NCI-H2029 treated with DMSO at 0.1 percent for 48 hours (cell line): ENCODE measurements around the gene SHROOM3.
"Not testable (repeated sequence)": the region's sequence is repeated elsewhere in the genome, so short reads cannot be mapped to it uniquely, and the experiment has no call there.

Experiments used
- DNase-seq: peaks from one replicate; lab custom pipeline; 2025; lab: John Stamatoyannopoulos, UW

SHROOM3 gene

DNA sequence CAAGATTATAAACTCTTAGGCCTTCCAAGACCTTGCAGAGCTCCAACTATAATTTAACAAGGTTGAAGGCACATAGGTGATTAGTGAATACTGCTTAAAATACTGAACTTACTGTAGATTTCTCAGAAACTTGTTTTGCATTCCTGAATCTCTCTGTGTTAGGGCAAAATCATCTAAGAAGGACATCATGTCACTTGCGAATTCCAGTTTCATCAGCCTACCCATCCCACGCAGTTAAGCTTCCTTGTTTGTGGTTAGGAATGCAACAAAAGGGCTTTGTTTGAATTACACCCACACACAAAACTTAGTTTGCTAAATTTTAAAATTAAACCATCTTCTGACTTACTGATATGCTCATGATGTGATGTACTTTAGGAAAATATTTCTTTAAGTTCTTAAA lies 288.9 kb downstream of the SHROOM3 start:
- DNase-seq: no peak

DNA sequence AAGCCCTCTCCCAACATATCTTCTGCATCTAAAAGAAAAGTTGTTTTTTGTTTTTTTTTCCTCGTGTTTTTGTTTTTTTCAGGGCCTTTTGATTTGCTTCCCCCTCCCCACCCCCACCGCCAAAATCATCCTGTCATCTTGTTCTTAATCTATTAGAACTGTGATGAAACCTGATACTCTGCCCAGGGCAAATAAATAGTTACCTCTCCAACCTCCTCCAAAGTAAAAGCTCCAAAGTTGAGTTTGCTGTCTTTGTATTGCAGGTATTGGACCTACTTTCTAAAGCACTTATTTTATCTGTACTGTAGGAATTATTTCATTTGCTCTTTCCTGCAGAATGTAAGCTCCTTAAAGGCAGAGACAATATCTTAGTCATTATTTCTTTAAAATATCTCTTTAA lies 290.0 kb downstream of the SHROOM3 start:
- no peak for DNase-seq

DNA sequence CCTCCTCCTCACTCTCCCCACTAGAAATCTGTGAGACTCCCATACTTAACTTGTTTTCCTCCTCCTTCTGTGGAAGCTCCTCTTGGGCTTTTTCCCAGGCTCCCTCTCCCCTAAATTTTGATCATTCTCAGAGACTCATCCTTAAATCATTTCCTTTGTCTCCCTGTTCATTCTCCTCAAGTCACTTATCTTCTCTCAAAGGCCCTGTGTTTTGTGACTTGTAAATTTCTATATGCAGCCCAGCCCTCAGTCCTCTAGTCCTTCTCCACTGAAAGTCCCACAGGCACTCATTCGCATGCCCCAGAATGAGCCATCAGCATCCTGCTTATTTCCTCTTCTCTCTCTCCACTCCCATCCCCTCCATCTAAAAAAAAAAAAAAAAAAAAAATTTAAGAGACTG lies 291.1 kb downstream of the SHROOM3 start:
- DNase-seq: no peak

DNA sequence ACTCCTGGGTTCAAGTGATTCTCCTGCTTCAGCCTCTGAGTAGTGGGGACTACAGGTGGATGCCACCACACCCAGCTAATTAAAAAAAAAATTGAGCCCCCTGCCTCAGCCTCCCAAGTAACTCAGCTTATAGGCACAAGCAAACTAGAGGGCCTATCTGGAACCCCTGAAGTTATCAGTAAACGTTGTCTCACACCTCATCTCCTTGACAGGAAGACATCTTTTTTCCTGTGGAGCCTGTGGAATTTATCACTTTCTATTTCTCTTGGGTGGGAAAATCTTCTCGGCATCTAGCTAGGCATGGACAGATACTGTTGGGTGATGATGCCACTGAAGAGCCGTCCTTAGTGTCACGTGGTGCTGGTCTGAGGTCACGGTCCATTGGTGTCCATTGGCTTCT lies 291.6 kb downstream of the SHROOM3 start:
- DNase-seq: no peak

DNA sequence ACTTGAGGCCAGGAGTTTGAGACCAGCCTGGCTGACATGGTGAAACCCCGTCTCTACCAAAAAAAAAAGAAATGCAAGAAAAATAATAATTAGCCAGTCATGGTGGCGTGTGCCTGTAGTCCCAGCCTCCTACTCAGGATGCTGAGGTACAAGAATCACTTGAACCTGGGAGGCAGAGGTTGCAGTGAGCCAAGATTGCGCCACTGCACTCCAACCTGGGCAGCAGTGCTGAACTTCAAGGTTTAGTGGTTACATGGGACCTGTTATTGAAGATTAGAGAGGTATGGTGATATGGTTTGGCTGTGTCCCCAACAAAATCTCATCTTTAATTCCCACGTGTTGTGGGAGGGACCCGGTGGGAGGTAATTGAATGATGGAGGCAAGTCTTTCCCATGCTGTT lies 292.9 kb downstream of the SHROOM3 start:
- DNase-seq: not testable (repeated sequence)

DNA sequence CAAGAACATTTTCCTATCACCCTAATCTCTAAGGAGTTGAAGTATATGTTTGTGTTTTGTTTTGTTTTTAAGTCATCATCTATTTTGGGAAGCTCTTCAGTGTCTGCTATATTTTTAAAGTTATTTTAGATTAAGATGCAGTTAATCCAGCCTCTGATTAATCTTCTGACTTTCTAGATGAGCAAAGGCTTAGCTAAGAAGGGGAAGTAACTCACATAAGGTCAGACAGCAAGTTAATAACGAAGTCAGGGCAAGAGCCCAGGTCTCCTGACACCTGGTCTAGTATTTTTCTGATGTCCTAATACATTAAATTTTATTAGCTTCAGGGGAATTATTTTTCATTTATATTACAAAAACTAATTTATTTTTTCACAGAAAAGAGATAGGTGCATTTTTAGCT lies 294.4 kb downstream of the SHROOM3 start:
- no peak for DNase-seq

DNA sequence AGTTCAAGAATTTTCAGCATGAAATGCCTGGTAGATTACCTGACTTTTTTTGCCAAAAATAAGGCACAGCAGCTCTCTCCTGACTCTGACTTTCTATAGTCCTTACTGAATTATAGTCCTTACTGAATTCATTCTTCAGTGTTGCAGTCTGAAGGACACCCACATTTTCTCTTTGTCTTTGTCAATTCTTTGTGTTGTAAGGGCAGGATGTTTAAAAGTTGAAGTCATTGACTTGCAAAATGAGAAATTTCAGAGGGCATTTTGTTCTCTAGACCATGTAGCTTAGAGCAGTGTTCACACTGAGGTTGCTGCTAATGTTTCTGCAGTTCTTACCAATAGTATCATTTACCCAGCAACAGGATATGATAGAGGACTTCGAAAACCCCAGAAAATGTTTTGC lies 295.0 kb downstream of the SHROOM3 start:
- DNase-seq: no peak

DNA sequence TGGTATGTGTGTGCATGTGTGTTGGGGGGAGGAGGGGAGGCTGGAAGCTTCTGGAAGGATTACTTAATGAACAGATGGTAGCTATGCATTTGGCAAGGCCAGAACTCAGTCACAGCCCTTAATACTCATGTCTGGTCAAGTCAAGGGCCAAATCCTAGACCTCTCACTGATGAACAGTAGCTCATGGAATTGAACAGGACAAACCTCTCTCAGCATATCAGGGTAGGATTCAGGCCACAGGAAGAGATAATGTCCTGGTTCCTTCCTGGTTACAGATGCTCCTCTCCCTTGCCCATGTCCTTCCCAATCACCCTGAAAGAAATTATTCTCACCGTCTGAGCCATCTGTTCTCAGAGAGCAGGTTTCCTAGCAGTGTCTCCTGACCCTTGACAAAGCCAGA lies 297.2 kb downstream of the SHROOM3 start:
- DNase-seq: no peak

DNA sequence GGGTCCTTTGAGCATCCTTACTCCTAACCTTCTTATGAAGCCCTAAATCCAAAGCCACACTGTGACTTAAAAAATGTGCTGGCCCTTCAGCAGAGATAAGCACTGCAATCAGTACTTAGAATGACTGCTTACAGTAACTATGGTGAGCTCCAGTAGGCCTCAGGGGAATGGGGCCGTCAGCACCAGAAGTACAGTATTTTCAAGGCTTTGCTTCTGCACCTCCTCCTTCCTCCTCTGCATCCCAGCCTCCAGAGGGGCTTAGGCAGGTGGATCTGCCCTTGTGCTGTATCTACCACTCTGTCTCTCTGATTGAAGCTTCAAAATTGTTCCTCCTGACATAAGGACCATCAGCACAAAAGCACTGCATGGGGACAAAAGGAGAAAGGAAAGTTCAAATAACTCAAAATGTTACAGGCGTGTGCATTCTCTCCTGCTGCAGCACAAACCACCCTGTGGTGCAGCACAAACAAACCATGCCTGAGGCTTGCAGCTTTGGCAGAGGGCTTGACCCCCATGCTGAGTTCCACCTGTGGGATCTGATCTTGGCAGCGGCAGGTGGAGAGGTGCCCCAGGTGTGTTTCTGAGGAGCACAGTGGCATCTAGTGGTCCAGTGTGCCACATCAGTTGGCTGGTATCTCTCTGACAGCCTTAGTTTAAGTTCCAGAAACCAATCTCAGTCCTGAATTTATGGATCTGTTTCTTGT lies 298.2 kb downstream of the SHROOM3 start:
- no peak for DNase-seq

DNA sequence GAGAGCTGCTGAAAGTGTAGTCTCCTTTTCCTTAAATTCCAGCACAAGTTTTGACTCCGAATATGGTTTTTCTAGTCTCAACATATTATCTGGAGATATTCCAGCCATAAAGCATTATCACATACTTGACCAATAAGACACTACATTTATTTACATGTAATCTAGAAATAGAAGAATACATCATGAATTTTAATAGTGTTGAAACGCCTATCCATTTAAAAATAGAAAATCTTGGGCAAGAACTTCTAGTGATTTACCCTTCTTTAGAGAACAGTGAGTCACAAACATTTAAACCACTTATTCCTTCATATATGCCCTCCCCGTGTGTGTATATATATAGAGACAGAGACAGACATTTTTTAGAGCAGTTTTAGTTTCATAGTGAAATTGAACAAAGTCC lies 301.4 kb downstream of the SHROOM3 start:
- DNase-seq: no peak

DNA sequence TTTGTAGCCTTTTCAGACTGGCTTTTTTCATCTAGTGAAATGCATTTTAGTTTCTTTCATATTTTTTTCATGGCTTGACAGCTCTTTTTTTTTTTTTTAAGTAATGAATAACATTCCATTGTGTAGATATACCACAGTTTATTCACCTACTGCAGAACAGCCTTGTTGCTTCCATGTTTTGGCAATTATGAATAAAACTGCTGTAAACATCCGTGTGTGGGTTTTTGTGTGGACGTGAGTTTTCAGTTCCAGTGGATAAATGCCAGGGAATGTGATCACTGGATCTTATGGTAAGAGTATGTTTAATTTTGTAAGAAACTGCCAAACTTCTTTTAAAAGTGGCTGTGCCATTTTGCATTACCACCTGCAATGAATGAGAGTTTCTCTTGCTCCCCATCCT lies 302.2 kb downstream of the SHROOM3 start:
- no peak for DNase-seq

DNA sequence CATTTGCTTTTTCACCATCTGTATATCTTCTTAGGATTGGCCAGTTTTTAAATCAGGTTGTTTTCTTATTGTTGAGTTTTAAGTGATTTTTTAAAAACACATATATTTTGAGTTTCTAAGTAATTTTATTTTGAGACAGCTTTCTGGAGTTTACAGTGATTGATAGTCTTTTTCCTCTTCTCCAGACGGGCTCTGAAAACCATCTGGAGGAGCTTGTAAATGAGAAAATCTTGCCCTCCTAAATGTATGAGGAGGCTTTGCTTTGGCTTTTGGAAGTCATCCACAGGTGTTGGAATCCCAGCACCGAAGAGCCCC lies 302.7 kb downstream of the SHROOM3 start:
- no peak for DNase-seq

DNA sequence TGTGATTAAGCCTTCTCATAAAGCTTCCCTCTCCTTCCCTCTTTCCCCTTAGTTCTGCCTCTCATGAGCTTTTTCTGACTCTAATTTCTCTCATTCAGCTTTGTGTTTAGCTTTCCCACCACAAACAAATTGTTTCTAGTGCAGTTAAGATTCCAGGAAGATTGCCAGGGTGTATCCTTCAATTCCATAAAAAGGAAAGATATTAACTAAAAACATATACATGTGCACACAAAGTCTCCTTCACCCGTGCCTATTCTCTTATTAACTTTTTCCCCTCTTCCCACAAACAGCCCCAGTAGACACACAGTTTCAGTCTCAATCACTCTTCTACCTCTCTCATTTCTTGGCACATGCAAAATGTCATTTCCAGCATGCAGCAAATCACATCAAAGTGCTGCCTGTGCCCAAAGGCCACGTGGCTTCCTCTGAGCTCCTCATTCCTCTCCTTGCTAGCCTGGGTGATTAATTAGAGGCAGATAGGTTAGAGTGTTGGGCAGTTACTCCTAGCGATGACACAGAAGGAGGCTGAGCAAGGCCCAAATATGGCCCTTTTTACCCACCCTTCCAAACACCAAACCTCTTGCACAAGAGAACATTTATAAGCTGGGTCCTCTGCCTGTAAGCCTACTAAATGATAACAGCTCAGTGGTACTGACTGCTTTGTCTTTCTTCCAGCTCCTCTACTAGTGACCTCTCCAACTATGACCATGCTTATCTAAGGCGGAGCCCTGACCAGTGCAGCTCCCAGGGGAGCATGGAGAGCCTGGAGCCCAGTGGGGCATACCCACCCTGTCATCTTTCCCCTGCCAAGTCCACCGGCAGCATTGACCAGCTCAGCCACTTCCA lies 303.3 kb downstream of the SHROOM3 start:
- no peak for DNase-seq

DNA sequence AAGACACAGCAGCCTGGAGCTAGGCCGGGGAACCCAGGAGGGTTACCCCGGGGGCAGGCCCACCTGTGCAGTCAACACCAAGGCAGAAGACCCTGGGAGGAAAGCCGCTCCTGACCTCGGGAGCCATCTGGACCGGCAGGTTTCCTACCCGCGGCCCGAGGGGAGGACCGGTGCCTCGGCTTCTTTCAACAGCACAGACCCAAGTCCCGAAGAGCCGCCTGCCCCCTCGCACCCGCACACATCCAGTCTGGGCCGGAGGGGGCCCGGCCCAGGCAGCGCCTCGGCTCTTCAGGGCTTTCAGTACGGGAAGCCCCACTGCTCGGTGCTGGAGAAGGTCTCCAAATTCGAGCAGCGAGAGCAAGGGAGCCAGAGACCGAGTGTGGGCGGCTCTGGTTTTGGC lies 305.2 kb downstream of the SHROOM3 start:
- DNase-seq: no peak

DNA sequence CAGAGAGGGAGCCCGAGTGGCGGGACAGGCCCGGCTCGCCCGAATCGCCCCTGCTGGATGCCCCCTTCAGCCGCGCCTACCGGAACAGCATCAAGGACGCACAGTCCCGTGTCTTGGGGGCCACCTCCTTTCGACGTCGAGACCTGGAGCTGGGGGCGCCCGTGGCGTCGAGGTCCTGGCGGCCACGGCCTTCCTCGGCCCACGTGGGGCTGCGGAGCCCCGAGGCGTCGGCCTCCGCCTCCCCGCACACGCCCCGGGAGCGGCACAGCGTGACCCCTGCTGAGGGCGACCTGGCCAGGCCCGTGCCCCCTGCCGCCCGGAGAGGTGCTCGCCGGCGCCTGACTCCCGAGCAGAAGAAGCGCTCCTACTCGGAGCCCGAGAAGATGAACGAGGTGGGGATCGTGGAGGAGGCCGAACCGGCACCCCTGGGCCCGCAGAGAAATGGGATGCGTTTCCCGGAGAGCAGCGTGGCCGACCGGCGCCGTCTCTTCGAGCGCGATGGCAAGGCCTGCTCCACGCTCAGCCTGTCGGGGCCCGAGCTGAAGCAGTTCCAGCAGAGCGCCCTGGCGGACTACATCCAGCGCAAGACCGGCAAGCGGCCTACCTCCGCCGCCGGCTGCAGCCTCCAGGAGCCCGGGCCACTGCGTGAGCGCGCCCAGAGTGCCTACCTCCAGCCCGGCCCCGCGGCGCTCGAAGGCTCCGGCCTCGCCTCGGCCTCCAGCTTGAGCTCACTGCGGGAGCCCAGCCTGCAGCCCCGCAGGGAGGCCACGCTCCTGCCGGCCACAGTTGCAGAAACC lies 306.0 kb downstream of the SHROOM3 start:
- no peak for DNase-seq

DNA sequence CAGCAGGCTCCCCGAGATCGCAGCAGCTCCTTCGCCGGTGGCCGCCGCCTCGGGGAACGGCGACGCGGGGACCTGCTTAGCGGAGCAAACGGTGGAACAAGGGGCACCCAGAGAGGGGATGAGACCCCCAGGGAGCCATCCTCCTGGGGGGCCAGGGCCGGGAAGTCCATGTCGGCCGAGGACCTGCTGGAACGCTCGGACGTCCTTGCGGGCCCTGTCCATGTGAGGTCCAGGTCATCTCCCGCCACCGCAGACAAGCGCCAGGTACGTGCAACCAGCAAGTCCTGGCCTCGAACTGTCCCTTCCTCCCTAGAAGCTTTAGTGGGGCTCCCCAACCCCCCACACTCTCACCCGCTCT lies 306.6 kb downstream of the SHROOM3 start:
- no peak for DNase-seq

DNA sequence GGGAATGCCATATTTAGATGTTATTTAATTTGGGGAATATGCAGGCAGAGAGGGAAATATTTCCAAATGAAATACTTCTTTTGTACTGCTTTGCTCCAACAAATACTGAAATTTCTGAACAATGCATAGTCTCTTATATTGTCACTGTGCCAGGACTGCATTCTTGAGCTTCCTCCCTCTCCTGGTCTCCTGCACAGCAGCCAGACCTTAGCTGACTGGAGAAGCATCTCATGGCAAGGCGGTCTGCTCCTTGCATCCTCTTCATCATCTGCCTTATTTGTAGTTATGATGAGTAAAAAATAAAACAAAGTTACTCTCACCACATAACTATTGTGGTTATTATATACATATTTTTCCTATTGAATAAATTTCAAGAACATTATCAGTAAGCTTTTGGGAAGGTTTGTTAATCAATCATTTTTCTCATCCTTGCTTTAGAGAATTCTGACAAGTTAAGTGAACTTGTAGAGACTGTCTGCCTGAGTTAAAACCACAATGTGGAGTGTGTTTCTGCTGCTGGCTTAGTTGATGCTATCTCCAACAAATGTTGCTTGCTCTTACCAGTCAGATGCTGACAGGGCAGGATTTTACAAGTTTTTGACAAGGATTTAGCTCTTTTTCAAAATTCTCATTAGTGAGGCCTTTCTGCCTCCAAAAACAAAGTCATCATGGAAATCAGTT lies 309.4 kb downstream of the SHROOM3 start:
- no peak for DNase-seq

DNA sequence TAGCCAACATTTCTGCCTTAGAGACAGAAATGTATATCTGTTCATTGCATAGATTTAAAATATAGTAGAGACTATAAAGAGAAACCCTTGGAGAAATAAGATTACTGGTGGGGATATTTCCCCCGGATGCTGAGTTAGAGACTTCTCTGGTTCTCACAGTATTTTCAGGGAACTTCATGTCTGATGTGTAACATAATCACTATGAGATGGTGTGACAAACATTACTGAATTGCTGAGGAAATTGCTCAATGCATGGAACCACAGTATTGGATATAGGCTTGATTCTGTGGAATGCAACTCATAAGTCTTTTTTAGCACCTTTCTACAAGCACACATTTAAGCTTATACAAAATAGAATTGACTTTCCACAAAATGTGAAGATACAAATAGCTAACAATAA lies 310.2 kb downstream of the SHROOM3 start:
- no peak for DNase-seq

DNA sequence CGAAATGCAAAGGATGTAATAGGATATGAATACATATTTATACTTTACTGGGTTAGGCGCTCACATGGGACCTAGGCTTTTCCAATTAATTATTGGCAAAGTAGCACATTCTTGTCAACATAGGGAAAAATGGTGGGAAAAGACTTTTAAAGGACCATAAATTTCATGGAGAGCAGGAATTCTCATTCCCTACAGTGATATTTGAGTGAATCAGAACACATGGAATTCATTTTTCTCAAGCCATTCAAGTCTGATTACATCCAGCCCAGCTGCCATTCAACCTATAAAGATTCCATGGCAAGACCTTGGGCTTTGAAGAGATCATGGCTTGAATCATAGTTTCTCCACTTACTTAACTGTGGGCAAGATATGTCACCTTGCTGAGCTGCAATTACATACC lies 312.5 kb downstream of the SHROOM3 start:
- DNase-seq: no peak

DNA sequence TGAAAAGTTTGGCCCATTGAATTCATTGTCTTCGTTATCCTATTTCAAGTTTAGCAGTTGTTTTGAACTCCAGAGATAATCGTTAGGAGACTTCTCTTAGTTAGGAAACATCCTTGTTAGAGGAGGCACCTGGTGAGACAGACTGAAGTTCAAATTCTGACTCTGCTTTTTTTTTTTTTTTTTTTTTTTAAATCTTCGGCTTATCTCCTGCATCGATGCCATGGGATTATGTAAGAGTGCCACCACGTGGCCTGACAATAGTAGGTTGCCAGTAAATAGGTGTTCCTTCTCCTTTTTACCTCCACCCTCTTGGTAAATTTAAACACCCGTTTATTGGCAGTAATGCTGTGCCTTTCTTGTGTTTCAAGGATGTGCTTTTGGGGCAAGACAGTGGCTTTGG lies 313.6 kb downstream of the SHROOM3 start:
- peak; percentile 29 for DNase-seq

DNA sequence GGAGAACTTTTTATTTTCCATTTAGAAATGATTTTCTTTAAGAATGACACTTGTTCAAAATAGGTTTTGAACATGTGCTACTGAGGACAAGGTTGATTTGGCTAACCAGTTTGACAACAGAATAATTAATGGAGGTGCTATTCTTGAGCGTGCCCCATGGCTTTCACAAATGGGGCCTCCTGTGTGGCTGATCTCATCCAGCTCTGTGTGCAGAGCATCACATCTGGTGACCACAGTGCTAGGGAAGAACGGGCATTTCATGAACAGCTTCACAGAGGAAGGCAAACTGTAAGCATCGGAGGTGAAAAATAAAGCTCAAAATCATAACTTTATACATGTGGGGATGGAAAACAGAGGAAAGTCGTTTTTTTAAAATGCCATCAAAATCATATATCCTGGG lies 314.3 kb downstream of the SHROOM3 start:
- no peak for DNase-seq

DNA sequence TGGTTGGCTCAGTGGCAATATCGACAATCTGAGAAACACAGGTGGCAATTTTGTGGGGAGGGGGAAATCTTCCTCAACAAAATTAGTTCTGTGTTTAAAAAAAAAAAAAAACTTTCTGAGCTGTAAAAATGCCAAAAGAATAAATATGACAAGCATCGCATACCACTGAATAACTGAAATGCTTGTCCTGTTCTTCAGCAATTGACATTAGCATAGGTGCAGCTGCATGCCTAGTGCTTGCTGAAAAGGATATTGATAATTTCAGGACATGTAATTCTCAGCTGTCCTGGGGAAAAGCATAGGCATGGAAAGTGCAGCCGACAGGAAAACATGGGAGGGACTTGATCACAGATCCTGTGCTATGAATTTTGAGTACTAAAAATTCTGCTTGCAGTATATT lies 315.7 kb downstream of the SHROOM3 start:
- no peak for DNase-seq
